Measurements from ENCODE around the gene SLC10A7. TPM values are rescaled to one million over a fixed set of nuclear protein-coding genes. Genes with fewer than 3 reads are reported as not detected.

Gene SLC10A7
- total and polyA plus RNA-seq, 2 of the 8 experiments (the other 6 are each of a cell fraction or from before 2014, with no cell fraction given), result 2.5 to 2.9 TPM

GRCh38 chr4:146327859-146328650 is 193.7 kb downstream of the SLC10A7 start (continued):
- TF ChIP-seq GABPA (IDR thresholded peaks at IDR 0.05; ENCODE audit: borderline replicate concordance, insufficient read depth, low read length), result no peak
- no peak for TF ChIP-seq NANOG (IDR thresholded peaks at IDR 0.05; ENCODE audit: insufficient read depth, low read depth, low read length, poor library complexity, severe bottlenecking)
- no peak for TF ChIP-seq GTF2F1 (IDR thresholded peaks at IDR 0.05; ENCODE audit: borderline replicate concordance, low read depth, low read length)
- TF ChIP-seq RFX5 (IDR thresholded peaks at IDR 0.05; ENCODE audit: borderline replicate concordance, low read depth, low read length), result no peak
- TF ChIP-seq, protein P1, sequence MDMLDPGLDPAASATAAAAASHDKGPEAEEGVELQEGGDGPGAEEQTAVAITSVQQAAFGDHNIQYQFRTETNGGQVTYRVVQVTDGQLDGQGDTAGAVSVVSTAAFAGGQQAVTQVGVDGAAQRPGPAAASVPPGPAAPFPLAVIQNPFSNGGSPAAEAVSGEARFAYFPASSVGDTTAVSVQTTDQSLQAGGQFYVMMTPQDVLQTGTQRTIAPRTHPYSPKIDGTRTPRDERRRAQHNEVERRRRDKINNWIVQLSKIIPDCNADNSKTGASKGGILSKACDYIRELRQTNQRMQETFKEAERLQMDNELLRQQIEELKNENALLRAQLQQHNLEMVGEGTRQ (IDR thresholded peaks at IDR 0.05; ENCODE audit: low read length), result no peak
